CD4-positive, CD25-positive, alpha-beta regulatory T cell (primary cell): Measurements from ENCODE around the gene FAM227B. TPM values are rescaled to one million over a fixed set of nuclear protein-coding genes. Genes with fewer than 3 reads are reported as not detected.

Source experiments
- ATAC-seq, 2 donors: fragments of 150-1000 bp; cut with Tn5 transposase; one replicate each; pipeline ENCODE4 v1.10.0; 2021; ENCODE audit warnings: low read depth in 2 of 2, moderate number of reproducible peaks in 2 of 2, moderate library complexity in 1 of 2
- DNase-seq, 3 donors: peaks; one replicate each; pipeline versions ENCODE4 v3.0.0 to v3.0.0-alpha.2; 2012 to 2022; ENCODE audit warnings: mixed read lengths in 1 of 3
- H3K27ac ChIP-seq: one replicate; pipeline ENCODE4 v1.7.0; 2013; ENCODE audit warnings: mild to moderate bottlenecking, low read length; ENCODE audit not compliant: insufficient read depth, poor library complexity, severe bottlenecking
- H3K27me3 ChIP-seq: one replicate; pipeline ENCODE4 v1.7.0; 2013; ENCODE audit warnings: low read length; ENCODE audit not compliant: control insufficient read depth, insufficient read depth
- H3K36me3 ChIP-seq: one replicate; pipeline ENCODE4 v1.7.0; 2013; ENCODE audit warnings: mild to moderate bottlenecking, low read length, moderate library complexity; ENCODE audit not compliant: control insufficient read depth, insufficient read depth
- H3K4me1 ChIP-seq: 2 replicates; pipeline ENCODE4 v1.7.0; 2013; ENCODE audit warnings: mild to moderate bottlenecking, low read length; ENCODE audit not compliant: insufficient read depth, control insufficient read depth, poor library complexity, severe bottlenecking
- H3K4me3 ChIP-seq: one replicate; pipeline ENCODE4 v1.7.0; 2013; ENCODE audit warnings: low read depth, mild to moderate bottlenecking, low read length, moderate library complexity
- H3K9me3 ChIP-seq, 2 experiments: 1 replicate in 1 of 2; 2 replicates in 1 of 2; pipeline ENCODE4 v1.7.0; 2013; ENCODE audit warnings: low read length in 2 of 2, mild to moderate bottlenecking in 1 of 2, moderate library complexity in 1 of 2; ENCODE audit not compliant: control insufficient read depth in 2 of 2
- H3K27ac Mint-ChIP-seq, 3 donors: one replicate each; pipeline ENCODE4 v1.8.0; 2020 to 2022; ENCODE audit warnings: mild to moderate bottlenecking in 3 of 3, mixed read lengths in 3 of 3, moderate library complexity in 2 of 3
- H3K27me3 Mint-ChIP-seq: one replicate; pipeline ENCODE4 v1.8.0; 2022; ENCODE audit warnings: mild to moderate bottlenecking, mixed read lengths
- H3K36me3 Mint-ChIP-seq: one replicate; pipeline ENCODE4 v1.8.0; 2020; ENCODE audit warnings: mixed read lengths
- H3K4me1 Mint-ChIP-seq, 4 donors: one replicate each; pipeline ENCODE4 v1.8.0; 2020 to 2022; ENCODE audit warnings: mixed read lengths in 4 of 4, mild to moderate bottlenecking in 1 of 4
- H3K4me3 Mint-ChIP-seq, 4 donors: one replicate each; pipeline ENCODE4 v1.8.0; 2020 to 2022; ENCODE audit warnings: mild to moderate bottlenecking in 4 of 4, mixed read lengths in 4 of 4, moderate library complexity in 3 of 4
- H3K9me3 Mint-ChIP-seq, 7 donors: one replicate each; pipeline ENCODE4 v1.8.0; 2020 to 2022; ENCODE audit warnings: mixed read lengths in 7 of 7, mild to moderate bottlenecking in 3 of 7, moderate library complexity in 2 of 7
- polyA plus RNA-seq, 4 donors: library from polyadenylated mRNA; unstranded; fragments of 300-500 nt; fragmentation: Illumina TruSeq; gene quantifications; one replicate each; pipeline ENCODE4 v1.2.3, GENCODE V29; 2021
- total RNA-seq: library from RNA; stranded (reverse); gene quantifications from one replicate; pipeline ENCODE4 v1.2.3, GENCODE V29; 2022

Gene FAM227B
- total and polyA plus RNA-seq, 5 donors from 2014 or later, result 4.5 to 18.3 (median 15.1) TPM

DNA sequence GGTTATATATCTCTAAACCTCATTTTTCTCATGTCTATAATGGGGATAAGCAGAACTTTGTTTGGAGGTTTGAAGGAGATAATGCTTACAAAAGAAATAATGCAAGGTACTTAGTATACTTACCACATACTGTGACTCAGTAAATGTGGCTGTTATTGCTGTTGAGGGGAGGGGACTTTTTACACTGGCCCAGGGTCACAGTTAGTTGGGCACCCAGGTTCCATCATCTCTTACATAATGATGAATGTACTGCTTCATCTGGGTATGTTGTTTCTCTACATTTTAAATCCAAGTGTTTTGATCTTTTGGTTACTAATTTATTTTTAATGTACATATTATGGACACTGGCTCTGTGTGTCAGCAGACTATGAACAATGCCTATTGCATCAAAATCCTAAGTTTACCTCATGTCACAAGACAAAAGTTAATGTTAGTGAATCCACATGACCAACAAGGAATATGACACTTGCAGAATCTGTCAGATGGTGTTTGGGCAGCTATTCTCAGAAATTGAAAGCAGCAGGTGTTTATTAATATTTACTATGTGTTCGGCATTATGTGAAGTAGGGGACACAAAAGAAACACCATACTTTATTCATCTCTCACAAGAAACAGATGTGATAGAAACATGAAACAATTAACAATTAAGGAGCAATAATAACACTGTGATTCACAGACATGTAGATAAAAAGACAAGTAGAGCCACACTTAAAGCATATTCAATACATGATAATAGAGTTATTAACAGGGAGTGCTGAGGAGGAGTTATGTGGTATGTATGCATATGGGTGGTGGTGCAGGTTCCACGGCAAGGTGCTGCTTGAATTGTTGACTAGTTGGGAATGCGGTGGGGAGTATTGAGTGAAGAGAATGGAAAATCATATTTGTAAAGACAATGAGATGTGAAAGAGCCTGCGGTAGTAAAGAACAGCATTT lies 340.8 kb downstream of the FAM227B start:
- Mint-ChIP-seq H3K27ac (no peak overlapping the region), H3K9me3 (peaks cover 0 to 6% (median 0%) of the 10 kb centered on the region in 7 donors), H3K4me3 (no peak overlapping the region), H3K4me1 (peaks cover 2 to 16% (median 6%) of the 10 kb centered on the region in 4 donors), H3K36me3 (peaks cover 49% of the 10 kb centered on the region), H3K27me3 (no peaks in the 10 kb centered on the region)
- Histone ChIP-seq H3K36me3 (peaks cover 16% of the 10 kb centered on the region), H3K27ac (no peak overlapping the region), H3K9me3 (no peaks in the 10 kb centered on the region), H3K27me3 (no peaks in the 10 kb centered on the region), H3K4me3 (no peak overlapping the region), H3K4me1 (no peaks in the 10 kb centered on the region)
- DNase-seq (no peak), ATAC-seq (no peak)

DNA sequence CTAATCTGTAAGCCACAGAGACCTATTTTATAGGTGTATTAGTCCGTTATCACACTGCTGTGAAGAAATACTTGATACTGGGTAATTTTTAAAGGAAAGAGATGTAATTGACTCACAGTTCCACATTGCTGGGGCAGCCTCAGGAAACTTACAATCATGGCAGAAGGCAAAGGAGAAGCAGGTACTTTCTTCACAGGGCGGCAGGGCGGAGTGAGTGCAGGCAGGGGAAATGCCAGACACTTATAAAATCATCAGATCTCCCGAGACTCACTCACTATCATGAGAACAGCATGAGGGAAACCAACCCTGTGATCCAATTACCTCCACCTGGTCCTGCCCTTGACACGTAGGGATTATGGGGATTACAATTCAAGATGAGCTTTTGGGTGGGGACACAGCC lies 341.9 kb downstream of the FAM227B start:
- Mint-ChIP-seq H3K4me1 (peaks cover 2 to 12% (median 5%) of the 10 kb centered on the region in 4 donors), H3K9me3 (peaks cover 0 to 6% (median 0%) of the 10 kb centered on the region in 7 donors), H3K4me3 (no peak overlapping the region), H3K27ac (peak overlapping the region in 1 of 3 donors; percentile 49), H3K36me3 (peaks cover 42% of the 10 kb centered on the region), H3K27me3 (no peaks in the 10 kb centered on the region)
- ATAC-seq (no peak), DNase-seq (no peak)
- Histone ChIP-seq H3K4me1 (no peaks in the 10 kb centered on the region), H3K36me3 (peaks cover 8% of the 10 kb centered on the region), H3K4me3 (no peak overlapping the region), H3K9me3 (no peaks in the 10 kb centered on the region), H3K27me3 (no peaks in the 10 kb centered on the region), H3K27ac (no peak overlapping the region)

Other genes with a start within 250 kb of the FAM227B start
- gene FGF7, start 197.6 kb downstream of the FAM227B start, total RNA-seq, result not detected
- under 1 TPM in 1 of 4 donors, not detected in 3; 0.02 TPM for gene FGF7, start 197.6 kb downstream of the FAM227B start, polyA plus RNA-seq
- 11.2 TPM for gene DTWD1, start 230 bp upstream of the FAM227B start, total RNA-seq
- gene DTWD1, start 230 bp upstream of the FAM227B start, polyA plus RNA-seq, result 10 to 100 TPM; 15.4 to 23.9 (median 20.8) TPM